8988T (cell line): ENCODE measurements around the gene NKX6-1.

Source experiments
- DNase-seq: peaks from one replicate; pipeline ENCODE4 v3.0.0; 2011

NKX6-1 gene

DNA sequence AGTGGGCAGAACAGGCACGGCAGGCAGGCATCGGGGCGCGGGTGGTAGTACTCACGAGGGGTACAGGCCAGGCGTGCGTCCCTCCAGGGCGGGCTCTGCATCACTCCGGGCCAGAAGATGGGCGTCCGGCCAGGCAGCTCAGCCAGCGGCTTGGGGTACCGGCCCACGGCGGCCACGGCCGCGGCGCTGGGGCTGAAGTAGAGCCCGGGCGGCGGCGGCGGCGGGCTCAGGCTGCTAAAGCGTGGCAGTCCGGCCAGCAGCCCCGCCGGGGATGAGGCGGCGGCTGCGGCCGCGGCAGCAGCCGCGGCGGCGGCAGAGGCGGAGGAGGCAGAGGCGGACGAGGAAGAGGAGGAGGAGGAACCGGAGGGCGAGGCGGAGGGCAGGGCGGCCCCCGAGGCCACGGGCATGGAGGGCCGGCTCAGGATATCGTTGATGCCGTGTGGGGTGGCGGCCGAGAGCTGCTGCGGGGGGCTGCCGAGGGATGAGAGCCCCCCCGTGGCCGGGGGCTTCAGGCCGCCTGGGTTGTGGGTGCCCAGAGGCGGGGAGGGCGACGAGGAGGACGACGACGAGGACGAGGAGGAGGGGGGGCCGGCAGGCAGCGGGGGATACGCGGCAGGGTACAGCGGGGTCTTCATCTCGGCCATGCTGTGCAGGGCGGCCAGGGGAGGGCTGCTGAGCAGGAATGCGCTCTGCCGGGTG is 1.4 kb downstream of the NKX6-1 start:
- DNase-seq = no peak

DNA sequence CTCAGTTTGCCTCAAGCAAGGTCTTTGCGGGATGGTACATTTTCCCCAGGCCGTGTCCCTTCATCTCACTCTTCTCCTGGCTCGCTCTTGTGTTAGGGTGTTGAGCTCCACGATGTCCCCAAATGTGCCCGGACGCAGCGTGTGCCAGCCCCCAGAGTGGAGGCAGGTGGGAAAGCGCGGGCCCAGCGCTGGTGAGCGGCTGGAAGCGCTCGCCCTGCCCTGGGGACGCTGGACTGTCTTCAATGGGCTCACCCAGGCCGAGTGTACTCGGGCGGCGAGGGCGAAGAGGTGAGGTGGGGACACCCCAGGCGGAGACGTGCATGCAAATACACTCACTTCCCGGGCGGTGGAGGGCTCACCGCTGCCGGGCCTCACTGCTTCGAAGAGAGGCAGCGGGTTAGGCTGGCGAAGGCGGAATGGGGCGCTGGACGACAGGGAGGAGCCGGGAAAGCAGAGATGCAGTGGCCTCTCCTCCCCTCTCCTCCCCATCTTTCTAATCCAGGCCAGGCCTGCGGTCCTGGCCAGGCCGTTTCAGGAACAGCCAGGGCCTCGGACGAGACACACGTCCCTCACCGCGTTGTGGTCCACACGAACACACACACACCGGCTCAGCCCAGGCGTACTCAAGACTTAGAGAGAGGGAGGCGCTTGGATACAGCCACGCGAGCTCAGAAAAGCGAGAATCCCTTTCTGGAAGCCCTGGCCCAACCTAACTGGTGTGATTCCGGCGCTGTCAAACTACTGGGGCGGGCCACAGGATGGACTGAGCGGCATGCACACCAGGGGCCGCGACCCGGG is 2.2 kb downstream of the NKX6-1 start:
- no peak for DNase-seq

DNA sequence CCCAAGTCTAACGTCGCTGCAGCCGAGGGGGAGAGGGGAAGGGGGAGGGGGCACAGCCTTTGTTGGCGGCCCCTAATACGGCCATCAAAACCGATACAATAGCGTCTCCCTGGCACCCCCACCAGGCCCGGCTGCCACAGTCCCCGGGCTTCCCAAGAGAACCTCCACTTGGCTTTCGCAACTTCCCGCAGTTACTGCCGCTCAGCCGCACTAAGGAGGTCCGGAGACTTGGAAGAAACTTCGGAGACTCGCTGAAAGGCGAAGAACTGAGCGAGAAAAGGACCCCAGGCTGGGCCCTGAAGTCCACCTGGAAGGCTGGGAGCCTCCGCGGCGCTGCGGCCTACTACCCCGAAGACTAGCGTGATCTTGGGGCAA is 2.8 kb downstream of the NKX6-1 start:
- DNase-seq = no peak

DNA sequence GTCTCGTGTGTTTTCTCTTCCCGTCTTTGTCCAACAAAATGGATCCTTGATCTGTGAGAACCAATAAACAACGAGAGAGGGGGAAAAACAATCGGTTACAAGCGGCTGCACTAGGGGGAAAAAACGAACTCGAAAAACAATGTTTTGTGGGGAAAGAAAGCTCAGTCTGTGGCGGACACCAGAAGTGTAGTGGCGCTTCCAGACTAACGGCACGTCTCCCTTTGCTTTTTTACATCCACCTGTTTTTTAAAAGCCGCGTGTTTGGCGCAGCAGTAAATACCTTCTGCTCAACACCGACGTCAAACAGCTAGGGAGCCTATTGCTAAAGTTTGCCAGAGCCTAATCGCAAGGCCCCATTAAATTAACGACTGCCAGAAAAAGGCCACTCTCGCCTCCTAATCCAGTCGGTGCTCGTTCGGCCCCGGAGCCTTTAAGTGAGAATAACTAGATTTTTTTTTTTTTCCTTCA is 3.3 kb downstream of the NKX6-1 start:
- DNase-seq = no peak

DNA sequence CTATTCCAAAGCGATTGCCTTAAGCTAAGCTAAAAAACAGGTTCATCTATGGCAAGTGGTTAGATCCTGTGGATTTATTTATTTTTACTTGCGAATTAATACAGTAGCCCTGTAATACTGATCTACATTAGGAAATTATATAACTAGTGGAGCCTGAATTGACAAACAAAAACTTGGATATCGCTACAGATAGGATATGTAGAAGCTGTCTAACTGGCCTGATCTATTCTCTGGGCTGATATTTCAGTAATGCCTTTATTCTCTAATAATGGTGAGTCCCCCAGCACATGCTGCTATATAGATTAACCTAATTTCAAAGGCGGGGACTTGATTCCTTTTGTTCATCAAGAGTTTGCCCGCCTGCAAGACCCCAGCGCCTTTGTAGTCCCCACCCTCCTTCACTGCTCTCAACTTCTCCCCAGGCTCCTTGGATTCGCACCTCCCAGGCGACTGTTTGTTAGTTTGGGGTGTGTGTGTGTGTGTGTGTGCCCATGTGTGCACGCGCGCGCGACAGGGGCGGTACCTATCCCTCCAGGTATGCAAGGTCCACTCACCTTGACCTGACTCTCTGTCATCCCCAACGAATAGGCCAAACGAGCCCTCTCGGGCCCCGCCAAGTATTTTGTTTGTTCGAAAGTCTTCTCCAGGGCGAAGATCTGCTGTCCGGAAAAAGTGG is 3.8 kb downstream of the NKX6-1 start:
- no peak for DNase-seq

DNA sequence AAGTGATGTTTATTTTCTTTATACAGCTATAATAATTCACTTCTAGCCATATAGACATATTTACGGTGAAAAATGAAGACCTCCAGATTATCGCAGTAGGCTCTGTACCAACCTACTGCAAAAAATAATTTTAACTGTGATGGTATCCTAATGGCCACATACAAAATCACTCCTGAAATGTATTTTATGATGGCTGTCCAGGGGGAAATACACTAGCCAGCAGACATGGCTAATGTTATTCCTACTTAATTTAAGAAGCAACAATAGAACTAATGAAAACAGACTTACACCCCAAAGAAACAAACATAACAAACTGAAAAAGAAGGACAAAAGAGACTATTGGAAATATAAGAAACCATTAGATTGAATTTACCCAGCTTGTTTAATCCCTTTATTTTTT is 4.6 kb downstream of the NKX6-1 start:
- DNase-seq = no peak

DNA sequence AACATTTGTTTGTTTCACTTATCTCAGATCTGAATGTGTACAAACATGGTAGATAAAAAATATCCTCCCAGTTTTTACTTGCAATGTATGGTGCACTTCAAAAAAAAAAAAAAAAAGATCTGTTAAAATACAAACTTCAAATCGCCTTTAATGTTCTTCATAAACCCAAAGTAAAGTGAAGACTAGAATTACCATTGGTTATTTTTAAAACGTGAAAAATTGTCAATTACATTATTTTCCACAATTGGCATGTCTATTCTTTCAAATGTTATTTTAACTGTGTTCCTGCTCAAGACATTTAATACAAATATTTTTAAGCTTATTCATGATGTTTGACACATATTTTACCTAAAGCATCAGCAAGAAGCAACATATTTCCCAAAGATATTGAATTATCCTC is 5.0 kb downstream of the NKX6-1 start:
- no peak for DNase-seq

DNA sequence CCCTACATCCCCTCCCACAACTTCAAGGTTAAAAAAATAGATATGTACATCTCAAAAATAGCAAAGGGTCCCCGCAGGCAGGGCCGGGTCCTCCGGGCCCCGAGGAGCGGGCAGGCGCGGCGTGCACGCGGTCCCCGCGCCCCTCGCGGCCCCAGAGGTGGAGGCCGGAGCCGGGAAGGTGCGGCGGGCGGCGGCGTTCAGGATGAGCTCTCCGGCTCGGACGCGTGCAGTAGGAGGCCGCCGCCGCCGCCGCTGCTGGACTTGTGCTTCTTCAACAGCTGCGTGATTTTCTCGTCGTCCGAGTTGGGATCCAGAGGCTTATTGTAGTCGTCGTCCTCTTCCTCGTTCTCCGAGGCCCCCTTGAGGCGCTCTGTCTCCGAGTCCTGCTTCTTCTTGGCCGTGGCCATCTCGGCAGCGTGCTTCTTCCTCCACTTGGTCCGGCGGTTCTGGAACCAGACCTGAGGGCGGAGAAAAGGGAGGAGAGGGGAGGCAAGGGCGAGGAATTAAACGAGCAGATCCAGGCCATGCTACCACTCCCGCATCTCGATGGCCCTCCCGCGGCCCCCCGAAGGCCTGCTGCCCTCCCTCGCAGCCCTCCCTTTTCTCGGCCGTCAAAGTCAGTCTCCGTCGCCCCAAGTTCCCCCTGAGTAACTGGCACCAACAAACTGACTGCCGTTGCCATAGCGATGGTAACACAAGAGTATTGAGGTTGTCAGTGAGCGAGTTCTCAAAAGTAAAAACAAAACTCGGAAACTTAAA is 5.8 kb downstream of the NKX6-1 start:
- no peak for DNase-seq

DNA sequence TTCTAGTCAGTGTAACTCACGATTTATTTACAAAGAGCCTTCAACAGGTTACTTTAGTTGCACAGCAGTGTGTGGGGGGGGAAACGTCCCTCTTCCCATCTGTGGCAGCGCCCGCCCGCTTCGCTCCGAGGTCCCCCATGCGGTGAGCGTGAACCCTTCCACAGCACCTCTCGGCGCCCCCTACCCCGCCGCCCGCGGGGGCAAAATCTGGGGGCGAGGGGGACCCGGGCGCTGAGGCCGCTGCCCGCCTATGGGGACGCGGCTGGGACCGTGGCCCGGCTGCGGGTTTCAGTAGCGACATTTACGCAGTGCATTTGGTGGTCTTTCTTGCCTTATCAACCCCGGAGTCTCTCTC is 6.4 kb downstream of the NKX6-1 start:
- DNase-seq = no peak

DNA sequence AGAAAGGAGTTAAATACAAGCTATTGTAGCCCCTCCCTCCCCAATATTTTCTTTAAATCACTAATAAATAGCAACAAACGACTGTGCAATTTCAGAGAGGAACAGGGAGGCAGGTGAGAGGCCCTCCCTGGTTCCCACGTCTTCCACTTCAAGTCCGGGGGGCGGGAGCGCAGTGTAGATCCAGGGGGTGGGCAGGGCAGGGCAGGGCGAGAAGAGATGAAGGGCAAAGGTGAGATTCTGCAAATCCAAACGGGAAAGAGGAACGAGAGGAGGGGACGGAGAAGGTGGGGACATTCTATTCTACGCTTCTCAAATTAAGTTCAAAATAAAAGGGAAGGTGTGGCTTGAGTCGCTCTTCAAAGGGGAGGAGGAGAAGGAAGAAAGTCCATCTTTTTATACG is 6.8 kb downstream of the NKX6-1 start:
- DNase-seq = no peak

DNA sequence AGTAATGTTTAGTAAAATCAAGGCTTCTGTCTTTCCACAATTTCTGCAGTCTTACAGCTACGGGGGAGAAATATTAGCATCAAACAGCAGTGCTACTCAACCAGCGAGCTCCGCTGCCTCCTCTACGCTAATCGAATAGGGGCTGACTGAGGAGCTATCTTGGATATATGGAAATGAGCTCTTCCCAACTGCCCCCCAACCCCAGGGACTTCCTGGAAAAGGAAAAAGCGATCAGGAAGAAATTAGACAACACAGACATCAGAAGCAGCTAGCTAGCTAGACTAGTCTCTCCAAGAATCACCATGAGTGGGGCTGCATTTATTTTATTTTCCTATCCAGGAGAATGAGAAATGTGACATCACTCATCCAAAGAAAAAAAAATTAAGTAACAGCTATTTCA is 7.6 kb downstream of the NKX6-1 start:
- DNase-seq = no peak

DNA sequence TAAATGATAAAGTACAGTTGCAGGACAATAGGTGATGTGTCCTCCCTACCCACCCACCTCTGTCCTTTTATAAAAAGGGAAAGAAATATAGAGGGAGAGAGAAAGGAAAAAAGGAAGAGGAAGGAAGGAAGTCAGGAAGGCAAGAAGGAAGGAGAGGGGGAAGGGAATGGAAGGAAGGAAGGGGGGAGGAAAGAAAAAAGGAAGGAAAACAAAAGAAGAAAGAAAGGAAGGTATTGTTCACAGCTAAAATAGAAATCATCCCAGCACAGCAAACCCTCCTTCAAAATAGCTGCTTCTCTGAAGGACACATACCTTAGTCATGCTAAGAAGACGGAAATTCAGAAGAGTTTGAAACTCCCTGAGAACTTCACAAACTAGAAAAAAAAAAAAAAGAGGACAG is 8.4 kb downstream of the NKX6-1 start:
- DNase-seq = no peak

DNA sequence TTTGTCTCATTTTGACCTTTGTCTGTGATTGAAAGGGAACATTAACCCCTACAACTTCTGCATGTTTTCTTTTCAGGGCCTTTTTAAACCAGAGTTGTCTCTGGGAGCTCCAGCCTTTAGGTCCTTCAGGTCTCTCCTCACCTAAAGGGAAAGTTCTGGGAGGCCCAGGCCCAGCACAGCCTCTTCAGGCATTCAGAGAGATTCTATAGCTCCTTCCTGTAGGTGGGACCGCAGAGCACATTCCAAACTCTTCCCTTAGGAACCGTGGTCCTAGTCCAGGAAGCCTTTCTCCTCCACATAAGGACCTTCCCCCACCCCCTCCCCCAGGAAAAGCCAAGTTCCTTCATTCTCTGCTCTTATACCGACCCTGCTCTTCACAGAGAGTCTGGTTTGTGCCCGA is 14.9 kb downstream of the NKX6-1 start:
- no peak for DNase-seq

DNA sequence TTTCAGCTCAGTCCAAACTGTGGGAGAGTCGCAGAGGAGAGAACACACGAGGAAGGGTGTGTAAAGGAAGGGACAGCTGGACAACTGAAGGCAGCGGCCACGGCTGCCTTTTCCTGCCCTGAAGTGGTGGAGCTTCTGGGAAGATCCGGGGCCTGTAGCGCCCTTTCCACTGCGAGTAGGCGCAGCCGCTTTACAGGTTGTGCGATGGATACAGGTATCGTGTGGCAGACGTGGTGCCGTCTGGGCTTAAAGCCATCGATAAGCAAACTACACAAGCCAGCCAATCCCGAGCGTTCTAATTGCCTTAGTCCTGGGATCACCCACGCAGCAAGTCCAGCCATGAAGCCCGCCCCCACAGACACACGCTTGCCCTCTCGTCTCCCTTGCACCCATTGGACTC is 15.4 kb downstream of the NKX6-1 start:
- DNase-seq = no peak

DNA sequence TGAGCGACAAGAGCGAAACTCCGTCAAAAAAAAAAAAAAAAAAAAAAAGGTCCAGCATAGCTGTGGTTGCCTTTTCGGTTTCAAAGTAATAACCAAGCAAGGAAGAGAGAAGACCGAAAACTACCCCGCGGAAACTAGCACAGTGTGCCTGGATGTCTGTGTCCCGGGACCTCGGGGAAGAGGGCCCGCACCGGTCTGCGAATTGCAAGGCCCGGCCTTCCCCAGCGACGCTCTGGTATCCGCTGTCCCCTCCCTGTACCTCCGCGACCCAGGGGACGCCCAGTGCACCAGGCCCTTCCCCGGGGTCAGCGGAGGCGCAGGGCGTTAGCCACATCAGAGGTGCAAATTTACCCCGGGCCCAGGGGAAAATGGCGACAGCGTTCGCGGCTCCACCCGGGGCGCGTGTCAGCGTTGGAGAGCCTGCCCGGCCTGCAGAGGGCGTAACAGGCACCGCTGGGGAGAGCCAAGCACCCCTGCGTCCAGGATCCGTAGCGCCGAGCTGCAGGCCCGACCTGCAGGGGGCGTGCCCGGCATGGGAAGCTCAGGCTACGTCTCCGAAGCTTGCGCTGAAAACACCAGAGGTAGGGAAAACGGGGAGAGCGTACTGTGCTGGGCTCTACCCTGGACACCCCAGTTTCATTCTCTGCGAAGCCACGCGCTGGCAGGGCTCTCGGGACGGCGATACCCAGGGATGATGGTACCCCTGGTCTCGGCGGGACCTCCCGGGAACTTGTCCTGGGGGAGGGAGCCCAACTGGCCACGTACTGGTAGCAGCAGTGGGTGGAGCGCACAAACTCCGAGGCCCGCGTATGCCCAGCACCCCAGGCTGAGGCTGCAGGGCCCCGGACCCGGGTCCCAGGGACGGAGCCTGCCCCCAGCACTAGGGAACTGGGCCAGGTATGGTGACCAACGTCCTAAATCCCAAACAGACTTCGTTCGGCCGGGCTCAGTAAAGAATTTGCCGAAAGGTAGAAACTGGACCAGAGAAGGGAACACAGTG is 16.2 kb downstream of the NKX6-1 start:
- DNase-seq = no peak

DNA sequence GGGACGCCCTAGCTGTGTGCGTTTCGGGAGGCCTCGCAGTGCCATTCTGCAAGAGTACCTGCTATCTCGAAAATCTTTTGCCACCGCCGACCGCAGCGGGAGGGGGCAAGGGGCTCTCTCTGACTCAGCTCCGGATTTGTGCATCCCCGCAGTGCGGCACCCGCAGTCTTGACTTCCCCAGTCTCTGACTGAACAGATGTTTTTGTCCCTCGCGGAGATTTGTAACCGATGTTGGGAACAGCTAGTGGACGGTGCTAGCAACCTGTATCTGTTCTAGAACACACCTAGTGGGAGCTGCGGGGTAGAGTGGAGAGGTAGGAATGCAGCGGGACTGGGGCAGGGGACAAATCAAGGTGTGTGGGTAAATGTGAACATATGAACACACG is 17.2 kb downstream of the NKX6-1 start:
- no peak for DNase-seq

DNA sequence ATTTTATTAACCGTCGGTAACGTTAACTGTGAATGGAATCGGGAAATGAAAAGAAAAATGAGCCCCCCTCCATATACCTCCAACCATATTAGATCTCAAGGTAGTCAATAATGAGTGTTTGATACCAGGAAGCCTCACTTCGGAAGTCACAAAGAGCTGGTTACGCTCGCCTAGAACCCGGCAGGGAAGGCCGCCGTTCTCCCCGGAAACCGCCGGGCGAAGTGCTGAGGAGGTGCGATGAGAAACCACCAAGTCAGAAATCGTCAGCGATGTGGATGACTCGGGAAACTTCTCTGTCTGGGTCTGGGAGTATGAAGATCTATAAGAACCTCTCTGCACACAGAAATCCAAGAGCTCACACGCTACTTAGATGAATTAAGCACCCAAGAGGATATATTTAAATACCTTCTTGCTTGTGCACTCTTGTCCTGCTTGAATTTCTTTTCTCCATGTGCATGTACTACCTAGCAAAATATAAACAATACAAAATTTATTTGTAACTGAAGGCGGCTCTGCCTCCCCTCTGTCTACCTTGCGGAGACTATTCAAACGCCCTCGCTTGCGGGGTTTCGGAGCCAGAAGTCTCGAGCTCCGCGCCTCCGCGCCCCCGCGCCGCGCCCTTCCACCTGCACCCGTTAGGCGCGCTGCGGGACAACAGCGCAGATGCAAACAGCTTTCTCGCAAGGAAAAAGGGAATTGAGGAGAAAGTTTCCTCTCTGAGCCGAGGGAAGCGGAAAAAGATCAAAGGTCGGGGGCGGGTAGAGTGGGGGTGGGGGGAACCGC is 17.8 kb downstream of the NKX6-1 start:
- DNase-seq = no peak

DNA sequence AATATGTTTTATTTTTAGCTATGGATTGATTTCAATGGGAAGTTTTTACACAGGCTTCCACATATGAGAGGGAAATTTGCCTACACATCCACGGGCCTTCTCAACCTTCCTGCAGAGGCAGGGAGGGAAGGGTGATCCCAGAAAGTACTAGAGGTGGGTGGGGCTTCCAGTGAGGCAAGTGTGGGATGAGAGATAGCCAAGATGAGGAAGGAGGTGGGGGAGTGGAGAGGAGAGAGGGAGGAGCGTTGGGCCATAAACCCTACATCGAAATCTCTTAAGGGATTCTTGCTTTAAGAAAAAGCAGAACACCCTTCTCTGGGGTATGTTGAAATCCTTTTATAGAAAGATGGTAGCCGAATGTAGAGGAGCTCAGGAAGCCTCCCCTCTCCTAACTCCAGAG is 19.0 kb downstream of the NKX6-1 start:
- no peak for DNase-seq

DNA sequence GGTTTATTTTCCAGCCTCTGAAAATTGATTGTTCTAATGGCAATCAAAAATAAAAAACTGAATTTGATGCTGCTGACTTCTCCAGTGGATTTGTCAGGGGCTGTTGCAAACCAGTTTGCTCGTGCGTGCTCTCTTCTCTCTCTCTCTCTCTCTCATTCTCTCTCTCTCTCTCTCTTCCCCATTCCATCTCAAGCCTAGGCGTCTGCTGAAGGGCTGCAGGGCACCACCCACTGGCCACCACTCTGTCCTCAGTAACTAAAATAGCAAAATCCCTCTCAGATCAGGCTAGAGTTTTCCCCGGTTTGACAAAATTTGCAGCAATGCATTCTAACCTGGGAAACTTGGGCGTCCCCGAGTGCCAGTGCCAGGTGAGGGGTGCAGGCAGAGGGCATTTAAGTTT is 19.4 kb downstream of the NKX6-1 start:
- DNase-seq = no peak

DNA sequence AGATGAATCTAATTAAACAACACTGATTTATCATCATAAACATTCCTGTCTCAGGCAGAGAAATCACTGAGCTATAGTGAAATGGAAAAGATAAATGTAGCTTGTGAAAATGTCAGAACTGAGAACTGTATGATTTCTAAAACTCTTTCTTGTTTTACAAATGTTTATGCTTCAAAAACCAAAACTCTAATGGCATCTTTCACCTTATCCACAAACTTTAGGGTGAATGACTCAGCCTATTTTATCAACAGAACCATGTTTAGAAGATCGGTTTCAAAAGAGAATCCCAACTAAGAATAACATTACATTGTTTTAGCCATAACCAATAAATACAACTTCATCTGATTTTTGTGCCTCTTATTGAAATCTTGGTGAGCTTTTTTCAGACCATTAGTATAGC is 21.4 kb downstream of the NKX6-1 start:
- no peak for DNase-seq

DNA sequence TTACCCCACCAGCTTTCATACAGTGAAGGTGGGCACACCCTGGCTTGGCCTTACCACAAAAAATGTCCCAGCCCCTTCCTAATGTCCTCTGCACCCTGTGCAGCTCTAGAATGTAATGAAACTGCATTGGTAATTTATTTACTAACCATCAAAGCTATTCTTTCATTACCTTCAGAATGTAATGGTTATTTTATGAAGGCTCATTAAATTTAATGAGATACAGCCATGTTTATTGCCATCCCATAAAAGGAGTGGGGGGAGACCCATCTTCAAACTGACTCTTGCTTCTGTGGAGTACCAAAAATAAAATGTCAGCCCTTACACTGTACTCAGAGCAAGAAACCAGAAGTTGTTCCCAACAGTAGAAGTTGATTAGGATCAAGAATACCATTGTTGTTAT is 25.0 kb downstream of the NKX6-1 start:
- DNase-seq = no peak
